WTC11 (cell line): ENCODE results near the gene ARL15. TPM values are rescaled to one million over a fixed set of nuclear protein-coding genes. Genes with fewer than 3 reads are reported as not detected.

ENCODE experiments used
- ATAC-seq: fragments of 200-7000 bp; cut with Tn5 transposase; 2 replicates; pipeline ENCODE4 v1.10.0; 2021; ENCODE audit warnings: mild to moderate bottlenecking, moderate library complexity
- CTCF ChIA-PET: fragments of 300-600 bp; sonication (Branson Sonifier 250); formaldehyde crosslinking; loops from one replicate; lab custom pipeline; 2021; ENCODE audit warnings: antibody characterized with exemption; lab: Charles Lee
- POLR2A ChIA-PET: fragments of 350-600 bp; sonication (Branson Sonifier 250); formaldehyde crosslinking; loops from one replicate; lab custom pipeline; 2021; ENCODE audit warnings: antibody characterized with exemption; lab: Charles Lee
- DNase-seq: peaks from one replicate; pipeline ENCODE4 v3.0.0; 2021; ENCODE audit warnings: low spot score
- H3K27ac Mint-ChIP-seq: 2 replicates; pipeline ENCODE4 v1.8.0; 2021; ENCODE audit warnings: mixed read lengths
- H3K27me3 Mint-ChIP-seq: 2 replicates; pipeline ENCODE4 v1.8.0; 2021; ENCODE audit warnings: low read depth, mild to moderate bottlenecking, moderate library complexity, mixed read lengths
- H3K36me3 Mint-ChIP-seq: 2 replicates; pipeline ENCODE4 v1.8.0; 2021; ENCODE audit warnings: mixed read lengths
- H3K4me1 Mint-ChIP-seq: 2 replicates; pipeline ENCODE4 v1.8.0; 2022; ENCODE audit warnings: mixed read lengths
- H3K4me3 Mint-ChIP-seq: 2 replicates; pipeline ENCODE4 v1.8.0; 2021; ENCODE audit warnings: mild to moderate bottlenecking, moderate library complexity, mixed read lengths
- H3K9me3 Mint-ChIP-seq: 2 replicates; pipeline ENCODE4 v1.8.0; 2021; ENCODE audit warnings: mixed read lengths
- ATF6 ChIP-seq: sonication (generic); formaldehyde crosslinking; IDR thresholded peaks from 2 replicates; pipeline ENCODE4 v1.8.1; 2023; ENCODE audit warnings: mild to moderate bottlenecking, missing genetic modification reagents
- CBFB ChIP-seq: sonication (generic); formaldehyde crosslinking; IDR thresholded peaks from 2 replicates; pipeline ENCODE4 v1.8.1; 2022; ENCODE audit warnings: mild to moderate bottlenecking, low read depth, missing genetic modification reagents
- EMX1 ChIP-seq: fragments of 250-450 bp; sonication (Bioruptor Pico); IDR thresholded peaks from 2 replicates; pipeline ENCODE4 v1.8.0; 2021; ENCODE audit warnings: mild to moderate bottlenecking
- ETV6 ChIP-seq: sonication (generic); formaldehyde crosslinking; IDR thresholded peaks from 2 replicates; pipeline ENCODE4 v1.8.1; 2022; ENCODE audit warnings: mild to moderate bottlenecking, missing genetic modification reagents
- JUN ChIP-seq: sonication (generic); formaldehyde crosslinking; IDR thresholded peaks from 2 replicates; pipeline ENCODE4 v1.8.0; 2023; ENCODE audit warnings: mild to moderate bottlenecking, missing genetic modification reagents
- KAT7 ChIP-seq: sonication (generic); formaldehyde crosslinking; IDR thresholded peaks from 2 replicates; pipeline ENCODE4 v1.8.1; 2023; ENCODE audit warnings: missing genetic modification reagents, mild to moderate bottlenecking, borderline replicate concordance
- MYBL2 ChIP-seq: sonication (generic); formaldehyde crosslinking; IDR thresholded peaks from 2 replicates; pipeline ENCODE4 v1.8.1; 2023; ENCODE audit warnings: mild to moderate bottlenecking, moderate library complexity, missing genetic modification reagents
- NFE2L1 ChIP-seq: sonication (generic); formaldehyde crosslinking; IDR thresholded peaks from 2 replicates; pipeline ENCODE4 v1.8.1; 2023; ENCODE audit warnings: missing genetic modification reagents
- NR3C1 ChIP-seq: sonication (generic); formaldehyde crosslinking; conservative IDR thresholded peaks from 2 replicates; pipeline ENCODE4 v1.8.1; 2023; ENCODE audit warnings: low read depth, mild to moderate bottlenecking, missing genetic modification reagents
- SMAD3 ChIP-seq: sonication (generic); formaldehyde crosslinking; IDR thresholded peaks from 2 replicates; pipeline ENCODE4 v1.8.0; 2022; ENCODE audit warnings: missing genetic modification reagents, mild to moderate bottlenecking, borderline replicate concordance
- ZMAT4 ChIP-seq: fragments of 250-450 bp; sonication (Bioruptor Pico); IDR thresholded peaks from 2 replicates; pipeline ENCODE4 v1.9.0; 2021; ENCODE audit warnings: mild to moderate bottlenecking
- ZNF138 ChIP-seq: sonication (generic); formaldehyde crosslinking; conservative IDR thresholded peaks from 2 replicates; pipeline ENCODE4 v1.8.1; 2022; ENCODE audit warnings: mild to moderate bottlenecking, moderate library complexity, missing genetic modification reagents
- ZNF219 ChIP-seq: sonication (generic); formaldehyde crosslinking; IDR thresholded peaks from 2 replicates; pipeline ENCODE4 v1.8.0; 2023; ENCODE audit warnings: missing genetic modification reagents, mild to moderate bottlenecking, borderline replicate concordance
- ZNF263 ChIP-seq: sonication (generic); formaldehyde crosslinking; IDR thresholded peaks from 2 replicates; pipeline ENCODE4 v1.8.1; 2022; ENCODE audit warnings: low read depth, mild to moderate bottlenecking, moderate library complexity, missing genetic modification reagents
- ZNF317 ChIP-seq: sonication (generic); formaldehyde crosslinking; IDR thresholded peaks from 2 replicates; pipeline ENCODE4 v1.8.1; 2023; ENCODE audit warnings: low read depth, mild to moderate bottlenecking, moderate library complexity, missing genetic modification reagents, borderline replicate concordance
- total RNA-seq: library from RNA; stranded (reverse); gene quantifications from 3 replicates; pipeline ENCODE4 v1.2.3, GENCODE V29; 2021
- TF ChIP-seq, protein P1 (sequence below): sonication (generic); formaldehyde crosslinking; IDR thresholded peaks from 2 replicates; pipeline ENCODE4 v1.8.1; 2023; ENCODE audit warnings: mild to moderate bottlenecking, missing genetic modification reagents, moderate library complexity
- TF ChIP-seq, protein P2 (sequence below): sonication (generic); formaldehyde crosslinking; IDR thresholded peaks from 2 replicates; pipeline ENCODE4 v1.8.1; 2022; ENCODE audit warnings: missing genetic modification reagents, borderline replicate concordance
- TF ChIP-seq, protein P3 (sequence below): sonication (generic); formaldehyde crosslinking; IDR thresholded peaks from 2 replicates; pipeline ENCODE4 v1.8.0; 2023; ENCODE audit warnings: missing genetic modification reagents
- TF ChIP-seq, protein P4 (sequence below): sonication (generic); formaldehyde crosslinking; IDR thresholded peaks from 2 replicates; pipeline ENCODE4 v1.8.0; 2022; ENCODE audit warnings: mild to moderate bottlenecking, missing genetic modification reagents

Gene ARL15
- total RNA-seq, 1 experiment from 2014 or later: 20.1 TPM

DNA sequence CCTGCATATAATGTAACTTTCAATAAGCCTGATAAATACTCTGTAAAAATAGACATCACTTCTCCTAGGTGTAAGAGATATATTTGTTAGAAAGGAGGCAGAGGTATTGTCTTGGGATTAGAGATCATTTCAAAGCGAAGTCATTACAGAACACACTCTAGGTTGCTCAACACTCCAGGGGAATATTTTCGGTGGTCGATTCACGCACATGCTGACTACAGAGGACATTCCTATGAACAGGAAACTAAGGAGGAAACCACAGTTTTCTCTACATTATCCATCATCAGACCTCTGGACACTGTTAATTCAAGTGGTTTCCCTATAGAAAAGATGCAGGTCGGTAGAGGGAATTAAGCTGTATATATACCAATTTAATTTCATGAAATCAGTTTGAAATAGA, 379.9 kb downstream of the ARL15 start:
- no peak for TF ChIP-seq ZNF317 (CRISPR knock-in tag)
- TF ChIP-seq CBFB (CRISPR knock-in tag): no peak
- TF ChIP-seq ZNF219 (CRISPR knock-in tag): no peak
- no peak for TF ChIP-seq NFE2L1
- TF ChIP-seq, protein P1, sequence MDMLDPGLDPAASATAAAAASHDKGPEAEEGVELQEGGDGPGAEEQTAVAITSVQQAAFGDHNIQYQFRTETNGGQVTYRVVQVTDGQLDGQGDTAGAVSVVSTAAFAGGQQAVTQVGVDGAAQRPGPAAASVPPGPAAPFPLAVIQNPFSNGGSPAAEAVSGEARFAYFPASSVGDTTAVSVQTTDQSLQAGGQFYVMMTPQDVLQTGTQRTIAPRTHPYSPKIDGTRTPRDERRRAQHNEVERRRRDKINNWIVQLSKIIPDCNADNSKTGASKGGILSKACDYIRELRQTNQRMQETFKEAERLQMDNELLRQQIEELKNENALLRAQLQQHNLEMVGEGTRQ (CRISPR knock-in tag): no peak
- no peak for TF ChIP-seq ZMAT4
- TF ChIP-seq MYBL2 (CRISPR knock-in tag): no peak
- no peak for TF ChIP-seq JUN (CRISPR knock-in tag)
- TF ChIP-seq ZNF138: no peak
- TF ChIP-seq ETV6: no peak
- no peak for TF ChIP-seq NR3C1 (CRISPR knock-in tag)
- no peak for TF ChIP-seq ATF6 (CRISPR knock-in tag)
- TF ChIP-seq SMAD3 (CRISPR knock-in tag): no peak
- no peak for TF ChIP-seq EMX1
- Mint-ChIP-seq H3K4me1 (peaks cover 34% of the 10 kb centered on the region), H3K27me3 (no peaks in the 10 kb centered on the region), H3K4me3 (no peak overlapping the region), H3K9me3 (no peaks in the 10 kb centered on the region), H3K36me3 (no peaks in the 10 kb centered on the region), H3K27ac (no peak overlapping the region)
- ATAC-seq (no peak), DNase-seq (no peak)
- CTCF ChIA-PET: no interaction called here
- POLR2A ChIA-PET: no interaction called here

DNA sequence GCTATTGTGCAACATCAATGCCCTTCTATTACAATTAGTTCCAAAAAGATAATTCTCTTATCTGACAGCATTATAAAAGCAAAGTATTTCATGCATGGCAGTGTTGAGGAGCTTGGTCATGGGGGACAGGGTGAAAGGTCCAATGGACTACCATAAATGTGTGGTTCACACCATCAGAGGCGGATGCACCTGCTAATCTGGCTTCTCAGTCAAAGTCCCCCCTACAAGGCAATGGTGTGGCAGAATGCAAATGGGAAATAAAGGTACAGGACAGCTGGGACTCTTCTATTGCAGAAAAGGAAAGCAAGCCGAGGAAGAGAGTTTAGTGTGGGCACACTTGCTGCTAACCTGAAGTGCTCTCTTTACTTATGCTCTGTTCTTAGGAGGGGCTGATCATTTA, 380.8 kb downstream of the ARL15 start:
- no peak for ATAC-seq
- Mint-ChIP-seq H3K27ac (no peak overlapping the region), H3K4me3 (no peak overlapping the region), H3K36me3 (no peaks in the 10 kb centered on the region), H3K4me1 (peaks cover 26% of the 10 kb centered on the region), H3K27me3 (no peaks in the 10 kb centered on the region), H3K9me3 (no peaks in the 10 kb centered on the region)
- DNase-seq: no peak
- TF ChIP-seq, protein P2, sequence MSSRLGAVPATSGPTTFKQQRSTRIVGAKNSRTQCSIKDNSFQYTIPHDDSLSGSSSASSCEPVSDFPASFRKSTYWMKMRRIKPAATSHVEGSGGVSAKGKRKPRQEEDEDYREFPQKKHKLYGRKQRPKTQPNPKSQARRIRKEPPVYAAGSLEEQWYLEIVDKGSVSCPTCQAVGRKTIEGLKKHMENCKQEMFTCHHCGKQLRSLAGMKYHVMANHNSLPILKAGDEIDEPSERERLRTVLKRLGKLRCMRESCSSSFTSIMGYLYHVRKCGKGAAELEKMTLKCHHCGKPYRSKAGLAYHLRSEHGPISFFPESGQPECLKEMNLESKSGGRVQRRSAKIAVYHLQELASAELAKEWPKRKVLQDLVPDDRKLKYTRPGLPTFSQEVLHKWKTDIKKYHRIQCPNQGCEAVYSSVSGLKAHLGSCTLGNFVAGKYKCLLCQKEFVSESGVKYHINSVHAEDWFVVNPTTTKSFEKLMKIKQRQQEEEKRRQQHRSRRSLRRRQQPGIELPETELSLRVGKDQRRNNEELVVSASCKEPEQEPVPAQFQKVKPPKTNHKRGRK (CRISPR knock-in tag): no peak
- TF ChIP-seq ZNF263 (CRISPR knock-in tag) (no peak), KAT7 (CRISPR knock-in tag) (no peak)
- TF ChIP-seq, protein P3, sequence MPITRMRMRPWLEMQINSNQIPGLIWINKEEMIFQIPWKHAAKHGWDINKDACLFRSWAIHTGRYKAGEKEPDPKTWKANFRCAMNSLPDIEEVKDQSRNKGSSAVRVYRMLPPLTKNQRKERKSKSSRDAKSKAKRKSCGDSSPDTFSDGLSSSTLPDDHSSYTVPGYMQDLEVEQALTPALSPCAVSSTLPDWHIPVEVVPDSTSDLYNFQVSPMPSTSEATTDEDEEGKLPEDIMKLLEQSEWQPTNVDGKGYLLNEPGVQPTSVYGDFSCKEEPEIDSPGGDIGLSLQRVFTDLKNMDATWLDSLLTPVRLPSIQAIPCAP (CRISPR knock-in tag): no peak
- TF ChIP-seq, protein P4, sequence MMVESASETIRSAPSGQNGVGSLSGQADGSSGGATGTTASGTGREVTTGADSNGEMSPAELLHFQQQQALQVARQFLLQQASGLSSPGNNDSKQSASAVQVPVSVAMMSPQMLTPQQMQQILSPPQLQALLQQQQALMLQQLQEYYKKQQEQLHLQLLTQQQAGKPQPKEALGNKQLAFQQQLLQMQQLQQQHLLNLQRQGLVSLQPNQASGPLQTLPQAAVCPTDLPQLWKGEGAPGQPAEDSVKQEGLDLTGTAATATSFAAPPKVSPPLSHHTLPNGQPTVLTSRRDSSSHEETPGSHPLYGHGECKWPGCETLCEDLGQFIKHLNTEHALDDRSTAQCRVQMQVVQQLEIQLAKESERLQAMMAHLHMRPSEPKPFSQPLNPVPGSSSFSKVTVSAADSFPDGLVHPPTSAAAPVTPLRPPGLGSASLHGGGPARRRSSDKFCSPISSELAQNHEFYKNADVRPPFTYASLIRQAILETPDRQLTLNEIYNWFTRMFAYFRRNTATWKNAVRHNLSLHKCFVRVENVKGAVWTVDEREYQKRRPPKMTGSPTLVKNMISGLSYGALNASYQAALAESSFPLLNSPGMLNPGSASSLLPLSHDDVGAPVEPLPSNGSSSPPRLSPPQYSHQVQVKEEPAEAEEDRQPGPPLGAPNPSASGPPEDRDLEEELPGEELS: no peak
- ChIA-PET CTCF (no interaction called here), POLR2A (no interaction called here)
